H9 (cell line): ENCODE measurements around the gene MKRN3. TPM values are rescaled to one million over a fixed set of nuclear protein-coding genes. Genes with fewer than 3 reads are reported as not detected.

Experiments
- DNase-seq: peaks from one replicate; pipeline ENCODE4 v3.0.0-alpha.2; 2017
- H2AFZ ChIP-seq: one replicate; pipeline ENCODE4 v1.6.1; 2013; ENCODE audit warnings: mild to moderate bottlenecking, low read length, control low read depth, moderate library complexity
- H2AK5ac ChIP-seq: 2 replicates; pipeline ENCODE4 v1.6.1; 2013; ENCODE audit warnings: low read length, control low read depth, mixed read lengths; ENCODE audit not compliant: insufficient read length
- H2BK120ac ChIP-seq: one replicate; pipeline ENCODE4 v1.6.1; 2013; ENCODE audit warnings: low read depth, mild to moderate bottlenecking, low read length, control low read depth, inconsistent platforms; ENCODE audit not compliant: poor library complexity, severe bottlenecking
- H2BK12ac ChIP-seq: 2 replicates; pipeline ENCODE4 v1.6.1; 2013; ENCODE audit warnings: low read length, control low read depth, mixed read lengths, low read depth; ENCODE audit not compliant: insufficient read length
- H2BK15ac ChIP-seq: 2 replicates; pipeline ENCODE4 v1.6.1; 2013; ENCODE audit warnings: low read depth, low read length, control low read depth
- H2BK20ac ChIP-seq: one replicate; pipeline ENCODE4 v1.6.1; 2013; ENCODE audit warnings: low read depth, mild to moderate bottlenecking, low read length, control low read depth, inconsistent platforms; ENCODE audit not compliant: poor library complexity, severe bottlenecking
- H2BK5ac ChIP-seq: 2 replicates; pipeline ENCODE4 v1.6.1; 2013; ENCODE audit warnings: low read length, control low read depth, mixed read lengths; ENCODE audit not compliant: insufficient read length
- H3K14ac ChIP-seq: 2 replicates; pipeline ENCODE4 v1.6.1; 2013; ENCODE audit warnings: low read length, control low read depth; ENCODE audit not compliant: insufficient read depth
- H3K18ac ChIP-seq: 2 replicates; pipeline ENCODE4 v1.6.1; 2013; ENCODE audit warnings: low read depth, mild to moderate bottlenecking, mixed read lengths, low read length, control low read depth; ENCODE audit not compliant: insufficient read length
- H3K23ac ChIP-seq: 2 replicates; pipeline ENCODE4 v1.6.1; 2013; ENCODE audit warnings: low read length, control low read depth, mixed read lengths, low read depth; ENCODE audit not compliant: insufficient read length
- H3K23me2 ChIP-seq: 2 replicates; pipeline ENCODE4 v1.6.1; 2013; ENCODE audit warnings: low read depth, mild to moderate bottlenecking, mixed read lengths, low read length, control low read depth; ENCODE audit not compliant: insufficient read length, poor library complexity, severe bottlenecking
- H3K27ac ChIP-seq: 2 replicates; pipeline ENCODE4 v1.5.1; 2013; ENCODE audit warnings: low read length, control low read depth, mixed read lengths, low read depth; ENCODE audit not compliant: insufficient read length
- H3K27me3 ChIP-seq: 2 replicates; pipeline ENCODE4 v1.6.1; 2013; ENCODE audit warnings: low read length, control low read depth, inconsistent platforms; ENCODE audit not compliant: insufficient read depth
- H3K4ac ChIP-seq: 2 replicates; pipeline ENCODE4 v1.6.1; 2013; ENCODE audit warnings: low read depth, mild to moderate bottlenecking, control low read depth, inconsistent platforms, low read length, moderate library complexity
- H3K4me1 ChIP-seq: 2 replicates; pipeline ENCODE4 v1.6.1; 2013; ENCODE audit warnings: low read length, control low read depth, inconsistent platforms; ENCODE audit not compliant: insufficient read depth
- H3K4me2 ChIP-seq: 2 replicates; pipeline ENCODE4 v1.6.1; 2013; ENCODE audit warnings: low read length, control low read depth, mixed read lengths; ENCODE audit not compliant: insufficient read length, insufficient read depth
- H3K56ac ChIP-seq: 2 replicates; pipeline ENCODE4 v1.6.1; 2013; ENCODE audit warnings: low read depth, mild to moderate bottlenecking, mixed read lengths, low read length, control low read depth; ENCODE audit not compliant: insufficient read length
- H3K79me1 ChIP-seq: 2 replicates; pipeline ENCODE4 v1.6.1; 2013; ENCODE audit warnings: low read depth, mild to moderate bottlenecking, moderate library complexity, low read length, control low read depth, inconsistent platforms; ENCODE audit not compliant: insufficient read depth, poor library complexity, severe bottlenecking
- H3K79me2 ChIP-seq: 2 replicates; pipeline ENCODE4 v1.6.1; 2013; ENCODE audit warnings: low read length, control low read depth, inconsistent platforms; ENCODE audit not compliant: insufficient read depth
- H3K9ac ChIP-seq: 2 replicates; pipeline ENCODE4 v1.6.1; 2013; ENCODE audit warnings: low read length, control low read depth, mixed read lengths; ENCODE audit not compliant: insufficient read length; ENCODE audit errors: extremely low read depth
- H3K9me3 ChIP-seq: one replicate; pipeline ENCODE4 v1.6.1; 2013; ENCODE audit warnings: low read depth, low read length, inconsistent platforms; ENCODE audit not compliant: control insufficient read depth
- H3T11ph ChIP-seq: one replicate; pipeline ENCODE4 v1.6.1; 2013; ENCODE audit warnings: mild to moderate bottlenecking, low read length, control low read depth, inconsistent platforms
- H4K20me1 ChIP-seq: one replicate; pipeline ENCODE4 v1.6.1; 2013; ENCODE audit not compliant: control insufficient read depth, insufficient read length, insufficient read depth
- H4K5ac ChIP-seq: 2 replicates; pipeline ENCODE4 v1.6.1; 2013; ENCODE audit warnings: low read depth, mild to moderate bottlenecking, mixed read lengths, low read length, control low read depth; ENCODE audit not compliant: insufficient read length
- H4K8ac ChIP-seq: replicated peaks from 2 replicates; pipeline ENCODE4 v1.6.1; 2013; ENCODE audit warnings: low read length, control low read depth, mixed read lengths, low read depth; ENCODE audit not compliant: insufficient read length
- H4K91ac ChIP-seq: 2 replicates; pipeline ENCODE4 v1.6.1; 2013; ENCODE audit warnings: low read depth, mild to moderate bottlenecking, moderate library complexity, mixed read lengths, low read length, control low read depth; ENCODE audit not compliant: insufficient read length
- H3K27ac Mint-ChIP-seq, 3 experiments: 2 replicates in 2 of 3; 3 replicates in 1 of 3; pipeline ENCODE4 v1.8.0; 2020 to 2021; ENCODE audit warnings: mixed read lengths in 3 of 3, mild to moderate bottlenecking in 1 of 3, moderate library complexity in 1 of 3
- H3K27me3 Mint-ChIP-seq: 2 replicates; pipeline ENCODE4 v1.8.0; 2021; ENCODE audit warnings: low read depth, mild to moderate bottlenecking, moderate library complexity, mixed read lengths
- H3K36me3 Mint-ChIP-seq, 3 experiments: 2 replicates in 2 of 3; 3 replicates in 1 of 3; pipeline ENCODE4 v1.8.0; 2020 to 2021; ENCODE audit warnings: low read depth in 3 of 3, mixed read lengths in 3 of 3; ENCODE audit not compliant: insufficient read depth in 1 of 3
- H3K4me1 Mint-ChIP-seq, 2 experiments: 2 replicates each; pipeline ENCODE4 v1.8.0; 2020; ENCODE audit warnings: mixed read lengths in 2 of 2
- H3K4me3 Mint-ChIP-seq, 2 experiments: 2 replicates in 1 of 2; 3 replicates in 1 of 2; pipeline ENCODE4 v1.8.0; 2020 to 2021; ENCODE audit warnings: mild to moderate bottlenecking in 2 of 2, mixed read lengths in 2 of 2, moderate library complexity in 1 of 2
- H3K9me3 Mint-ChIP-seq, 2 experiments: 2 replicates in 1 of 2; 3 replicates in 1 of 2; pipeline ENCODE4 v1.8.0; 2020; ENCODE audit warnings: mild to moderate bottlenecking in 2 of 2, mixed read lengths in 2 of 2, moderate library complexity in 1 of 2
- WGBS: extraction: QIAGEN DNeasy Blood & Tissue Kit; methylation state at CpG from one replicate; pipeline ENCODE4 v1.1.7; 2013; ENCODE audit warnings: missing lambda C conversion rate, low lambda C conversion rate, mixed read lengths; ENCODE audit not compliant: insufficient read length; ENCODE audit errors: extremely low coverage; 5-methylcytosine and 5-hydroxymethylcytosine counted together
- total RNA-seq: library from RNA; stranded (reverse); gene quantifications from 2 replicates; pipeline ENCODE4 v1.2.1, GENCODE V29; 2021
- TF ChIP-seq, protein P1 (sequence below): fragments of 200-600 bp; sonication (generic); conservative IDR thresholded peaks from 3 replicates; pipeline ENCODE4 v1.8.0; 2021; ENCODE audit warnings: antibody characterized with exemption, mild to moderate bottlenecking

Gene MKRN3
- total RNA-seq, 1 experiment from 2014 or later, result not detected

DNA sequence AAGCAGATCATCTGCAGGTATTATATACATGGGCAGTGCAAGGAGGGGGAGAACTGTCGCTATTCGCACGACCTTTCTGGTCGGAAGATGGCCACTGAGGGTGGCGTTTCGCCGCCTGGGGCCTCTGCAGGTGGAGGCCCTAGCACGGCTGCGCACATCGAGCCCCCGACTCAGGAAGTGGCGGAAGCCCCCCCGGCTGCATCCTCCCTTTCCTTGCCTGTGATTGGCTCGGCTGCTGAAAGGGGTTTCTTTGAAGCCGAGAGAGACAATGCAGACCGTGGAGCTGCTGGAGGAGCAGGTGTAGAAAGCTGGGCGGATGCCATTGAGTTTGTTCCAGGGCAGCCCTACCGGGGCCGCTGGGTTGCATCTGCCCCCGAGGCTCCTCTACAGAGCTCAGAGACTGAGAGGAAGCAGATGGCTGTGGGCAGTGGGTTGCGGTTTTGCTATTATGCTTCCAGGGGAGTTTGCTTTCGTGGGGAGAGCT lies 639 bp downstream of the MKRN3 start:
- Histone ChIP-seq H4K91ac (no peak overlapping the region), H3K4me2 (no peak overlapping the region), H3K79me1 (no peaks in the 10 kb centered on the region), H3K79me2 (no peaks in the 10 kb centered on the region), H2AFZ (no peak overlapping the region), H3K14ac (no peak overlapping the region), H2BK12ac (no peak overlapping the region), H4K5ac (no peak overlapping the region), H3K18ac (no peak overlapping the region), H3K4me1 (no peaks in the 10 kb centered on the region), H4K8ac (no peak overlapping the region), H3K4ac (no peak overlapping the region), H2AK5ac (no peak overlapping the region), H2BK5ac (no peak overlapping the region), H4K20me1 (no peaks in the 10 kb centered on the region), H3K56ac (no peak overlapping the region), H2BK15ac (no peak overlapping the region), H3K23ac (no peak overlapping the region), H2BK20ac (no peak overlapping the region), H3T11ph (no peak overlapping the region), H3K27me3 (no peaks in the 10 kb centered on the region), H3K9ac (no peak overlapping the region), H3K23me2 (no peaks in the 10 kb centered on the region), H3K9me3 (peaks cover 56% of the 10 kb centered on the region), H3K27ac (no peak overlapping the region), H2BK120ac (no peak overlapping the region)
- Mint-ChIP-seq H3K36me3 (peaks cover 11 to 15% (median 15%) of the 10 kb centered on the region in 3 experiments), H3K27me3 (no peaks in the 10 kb centered on the region), H3K27ac (no peak overlapping the region), H3K4me3 (no peak overlapping the region), H3K4me1 (no peaks in the 10 kb centered on the region; a peak in 1 of 4 replicates), H3K9me3 (peaks cover 60 to 67% of the 10 kb centered on the region in 2 experiments)
- DNase-seq, result no peak
- no CpG with 5 or more reads among the region's 22 CpGs for WGBS
- TF ChIP-seq, protein P1, sequence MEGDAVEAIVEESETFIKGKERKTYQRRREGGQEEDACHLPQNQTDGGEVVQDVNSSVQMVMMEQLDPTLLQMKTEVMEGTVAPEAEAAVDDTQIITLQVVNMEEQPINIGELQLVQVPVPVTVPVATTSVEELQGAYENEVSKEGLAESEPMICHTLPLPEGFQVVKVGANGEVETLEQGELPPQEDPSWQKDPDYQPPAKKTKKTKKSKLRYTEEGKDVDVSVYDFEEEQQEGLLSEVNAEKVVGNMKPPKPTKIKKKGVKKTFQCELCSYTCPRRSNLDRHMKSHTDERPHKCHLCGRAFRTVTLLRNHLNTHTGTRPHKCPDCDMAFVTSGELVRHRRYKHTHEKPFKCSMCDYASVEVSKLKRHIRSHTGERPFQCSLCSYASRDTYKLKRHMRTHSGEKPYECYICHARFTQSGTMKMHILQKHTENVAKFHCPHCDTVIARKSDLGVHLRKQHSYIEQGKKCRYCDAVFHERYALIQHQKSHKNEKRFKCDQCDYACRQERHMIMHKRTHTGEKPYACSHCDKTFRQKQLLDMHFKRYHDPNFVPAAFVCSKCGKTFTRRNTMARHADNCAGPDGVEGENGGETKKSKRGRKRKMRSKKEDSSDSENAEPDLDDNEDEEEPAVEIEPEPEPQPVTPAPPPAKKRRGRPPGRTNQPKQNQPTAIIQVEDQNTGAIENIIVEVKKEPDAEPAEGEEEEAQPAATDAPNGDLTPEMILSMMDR, result no peak
